ENCODE results near the gene FRS3. TPM values are rescaled to one million over a fixed set of nuclear protein-coding genes. Genes with fewer than 3 reads are reported as not detected.
A peak's percentile ranks its signal among the peaks of the same experiment; 100 is the strongest.

The FRS3 gene
- total and polyA plus RNA-seq, 2 of the 13 experiments (the other 11 are each of a cell fraction or from before 2014, with no cell fraction given), result 3.0 to 7.4 TPM

DNA sequence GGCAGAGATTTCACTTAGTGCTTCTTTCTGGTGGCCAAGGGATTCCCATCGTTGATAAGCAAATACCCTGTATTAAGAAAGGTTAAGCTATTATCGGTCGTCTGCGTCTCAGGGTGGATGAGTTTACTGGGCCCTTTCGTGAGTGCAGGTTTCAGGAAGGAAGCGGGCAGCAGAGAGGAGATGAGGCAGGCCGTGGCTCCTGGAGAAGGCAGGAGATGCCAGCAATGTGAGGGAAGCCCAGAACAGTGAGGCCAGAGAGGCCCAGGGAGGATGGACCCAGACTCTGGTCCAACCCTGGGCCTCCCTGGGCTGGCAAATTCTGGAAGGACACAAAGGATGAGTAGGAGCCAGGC lies 55.5 kb downstream of the FRS3 start:
- TF ChIP-seq, protein P1, sequence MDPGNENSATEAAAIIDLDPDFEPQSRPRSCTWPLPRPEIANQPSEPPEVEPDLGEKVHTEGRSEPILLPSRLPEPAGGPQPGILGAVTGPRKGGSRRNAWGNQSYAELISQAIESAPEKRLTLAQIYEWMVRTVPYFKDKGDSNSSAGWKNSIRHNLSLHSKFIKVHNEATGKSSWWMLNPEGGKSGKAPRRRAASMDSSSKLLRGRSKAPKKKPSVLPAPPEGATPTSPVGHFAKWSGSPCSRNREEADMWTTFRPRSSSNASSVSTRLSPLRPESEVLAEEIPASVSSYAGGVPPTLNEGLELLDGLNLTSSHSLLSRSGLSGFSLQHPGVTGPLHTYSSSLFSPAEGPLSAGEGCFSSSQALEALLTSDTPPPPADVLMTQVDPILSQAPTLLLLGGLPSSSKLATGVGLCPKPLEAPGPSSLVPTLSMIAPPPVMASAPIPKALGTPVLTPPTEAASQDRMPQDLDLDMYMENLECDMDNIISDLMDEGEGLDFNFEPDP (CRISPR knock-in tag; conservative IDR thresholded peaks at IDR 0.05), result no peak
- TF ChIP-seq ZNF652 (CRISPR knock-in tag; IDR thresholded peaks at IDR 0.05; ENCODE audit: borderline replicate concordance, low read depth) (no peak), ZMYM2 (CRISPR knock-in tag; IDR thresholded peaks at IDR 0.05) (no peak), ZNF430 (CRISPR knock-in tag; IDR thresholded peaks at IDR 0.05) (0 out of 2 replicates have a peak, but pooled peaks have one; percentile 2), BRF2 (CRISPR knock-in tag; IDR thresholded peaks at IDR 0.05) (no peak), ZNF512 (CRISPR knock-in tag; IDR thresholded peaks at IDR 0.05) (no peak), ZFYVE20 (CRISPR knock-in tag; IDR thresholded peaks at IDR 0.05; ENCODE audit: borderline replicate concordance, low read depth) (no peak)
- TF ChIP-seq, protein P2, sequence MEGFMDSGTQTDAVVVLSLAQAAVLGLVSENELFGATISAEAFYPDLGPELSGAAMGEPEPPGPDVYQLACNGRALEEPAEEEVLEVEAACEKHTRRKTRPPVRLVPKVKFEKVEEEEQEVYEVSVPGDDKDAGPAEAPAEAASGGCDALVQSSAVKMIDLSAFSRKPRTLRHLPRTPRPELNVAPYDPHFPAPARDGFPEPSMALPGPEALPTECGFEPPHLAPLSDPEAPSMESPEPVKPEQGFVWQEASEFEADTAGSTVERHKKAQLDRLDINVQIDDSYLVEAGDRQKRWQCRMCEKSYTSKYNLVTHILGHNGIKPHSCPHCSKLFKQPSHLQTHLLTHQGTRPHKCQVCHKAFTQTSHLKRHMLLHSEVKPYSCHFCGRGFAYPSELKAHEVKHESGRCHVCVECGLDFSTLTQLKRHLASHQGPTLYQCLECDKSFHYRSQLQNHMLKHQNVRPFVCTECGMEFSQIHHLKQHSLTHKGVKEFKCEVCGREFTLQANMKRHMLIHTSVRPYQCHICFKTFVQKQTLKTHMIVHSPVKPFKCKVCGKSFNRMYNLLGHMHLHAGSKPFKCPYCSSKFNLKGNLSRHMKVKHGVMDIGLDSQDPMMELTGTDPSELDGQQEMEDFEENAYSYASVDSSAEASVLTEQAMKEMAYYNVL (CRISPR knock-in tag; IDR thresholded peaks at IDR 0.05; ENCODE audit: borderline replicate concordance), result no peak
- H3K27me3 ChIP-seq (ENCODE audit: control insufficient read depth in 1 of 2, insufficient read depth in 2 of 2, low read length in 2 of 2), result no peaks in the 10 kb centered on the region
- peak; percentile 38 for ATAC-seq
- ChIA-PET CTCF (ENCODE audit: low intra/inter-chr PET ratio, low total read pairs) (no interaction called here), POLR2A (interaction anchor here (0.9 to 2.5 kb wide), 3 partner anchors 10 to 57 kb away, joined by 3 to 21 read pairs (median 5); partner anchors contain the start of gene PRICKLE4)
- no peak for DNase-seq (ENCODE audit: low spot score)
- H3K9me3 ChIP-seq (ENCODE audit: low read length), result no peaks in the 10 kb centered on the region
- H3K4me1 ChIP-seq (ENCODE audit: insufficient read depth, low read length), result peaks cover 59% of the 10 kb centered on the region
- H3K79me2 ChIP-seq (ENCODE audit: insufficient read depth, low read length), result peaks cover 3% of the 10 kb centered on the region
- in situ Hi-C loops (cut with HindIII; ENCODE audit: extremely low pct_ligation_motif_present, low pct_unique_long_range_greater_than_20kb), result no loop called here
- no peaks in the 10 kb centered on the region for H4K20me1 ChIP-seq (ENCODE audit: insufficient read depth, low read length)
- H3K9ac ChIP-seq (ENCODE audit: insufficient read depth, low read depth, low read length), result no peak overlapping the region
- H3K27ac ChIP-seq (ENCODE audit: extremely low read length, insufficient read depth, low read length), result peak overlapping the region; percentile 9
- FAIRE-seq, result no peak
- BruUV-seq (replicated peaks), result no TSS peak
- H3K4me3 ChIP-seq (replicated peaks in 1 of 3; ENCODE audit: insufficient read depth in 1 of 3, low read depth in 2 of 3, low read length in 3 of 3), result no peak overlapping the region
- H2AFZ ChIP-seq (ENCODE audit: low read length), result no peak overlapping the region
- H3K36me3 ChIP-seq (replicated peaks in 1 of 2; ENCODE audit: control insufficient read depth in 1 of 2, insufficient read depth in 2 of 2, low read length in 2 of 2), result no peaks in the 10 kb centered on the region
- intact Hi-C loops (cut with micrococcal nuclease; ENCODE audit: unreplicated experiment), result loop anchor here (10.0 kb wide), 1 partner anchor 321 kb away; no protein-coding TSS in a partner anchor
- H3K4me2 ChIP-seq (ENCODE audit: low read depth, low read length), result peak overlapping the region; percentile 51; the same call in 1 of the 2 replicates
- 85% methylated on average over 7 of the region's 7 CpGs for WGBS (ENCODE audit: low lambda C conversion rate)
